Measurements from ENCODE around the gene METTL21A. TPM values are rescaled to one million over a fixed set of nuclear protein-coding genes. Genes with fewer than 3 reads are reported as not detected.

METTL21A gene
- total and polyA plus RNA-seq, 2 experiments from 2014 or later = 86.0 to 118 TPM

- TF ChIP-seq CTCF (conservative IDR thresholded peaks at IDR 0.05; ENCODE audit: low read depth in 2 of 2) (no peak), ZNF114 (CRISPR knock-in tag; IDR thresholded peaks at IDR 0.05) (no peak), EZH2phosphoT487 (IDR thresholded peaks at IDR 0.05; ENCODE audit: unreplicated experiment) (no peak), REST (IDR thresholded peaks at IDR 0.05; ENCODE audit: unreplicated experiment) (no peak), NANOG (IDR thresholded peaks at IDR 0.05; ENCODE audit: borderline replicate concordance) (no peak), ZNF462 (CRISPR knock-in tag; IDR thresholded peaks at IDR 0.05) (no peak), STAT1 (IDR thresholded peaks at IDR 0.05; ENCODE audit: unreplicated experiment) (no peak), CREB1 (CRISPR knock-in tag; IDR thresholded peaks at IDR 0.05; ENCODE audit: low read depth) (no peak), EZH2 (IDR thresholded peaks at IDR 0.05; ENCODE audit: low read depth, unreplicated experiment) (no peak), ZNF331 (CRISPR knock-in tag; IDR thresholded peaks at IDR 0.05; ENCODE audit: low read depth) (no peak), POLR2AphosphoS5 (IDR thresholded peaks at IDR 0.05; ENCODE audit: low read depth) (no peak), ETS1 (IDR thresholded peaks at IDR 0.05) (no peak), JUNB (IDR thresholded peaks at IDR 0.05; ENCODE audit: unreplicated experiment) (no peak)
- H3K27me3 ChIP-seq (ENCODE audit: insufficient read depth) = no peaks in the 10 kb centered on the region
- no peak overlapping the region for H3K4me3 ChIP-seq
- Mint-ChIP-seq H3K36me3 (ENCODE audit: low read depth) (no peaks in the 10 kb centered on the region), H3K4me1 (no peaks in the 10 kb centered on the region; the same call in 2 of the 3 replicates), H3K4me3 (no peak overlapping the region), H3K27me3 (ENCODE audit: insufficient read depth, low read depth, poor library complexity) (no peaks in the 10 kb centered on the region), H3K27ac (no peak overlapping the region), H3K9me3 (no peaks in the 10 kb centered on the region)
- H3K4me1 ChIP-seq (ENCODE audit: insufficient read depth) = no peaks in the 10 kb centered on the region
- H3K79me2 ChIP-seq (replicated peaks; ENCODE audit: insufficient read depth) = no peaks in the 10 kb centered on the region
- no peaks in the 10 kb centered on the region for H3K9me2 ChIP-seq (ENCODE audit: insufficient read depth)
- H3K36me3 ChIP-seq (ENCODE audit: insufficient read depth) = no peaks in the 10 kb centered on the region
- H4K20me1 ChIP-seq (replicated peaks; ENCODE audit: insufficient read depth) = no peaks in the 10 kb centered on the region
- ATAC-seq (no peak), DNase-seq (ENCODE audit: low spot score) (no peak)
- H3F3A ChIP-seq (replicated peaks; ENCODE audit: low read depth) = no peaks in the 10 kb centered on the region
- H3K4me2 ChIP-seq = no peak overlapping the region
- H3K27ac ChIP-seq (ENCODE audit: low read depth) = no peak overlapping the region
- H2AFZ ChIP-seq = no peak overlapping the region
These were observed 29.8 kb upstream of the METTL21A start for GRCh38 chr2:207655000-207655399.
